Liver (tissue), 3 donors: ENCODE measurements around the gene CFAP45.

ENCODE experiments used
- HNF4A ChIP-seq, 2 donors: conservative IDR thresholded peaks; 2 replicates each; pipeline ENCODE4 v1.6.1; 2016; ENCODE audit warnings: antibody characterized with exemption in 2 of 2, mild to moderate bottlenecking in 2 of 2
- JUND ChIP-seq, 2 donors: IDR thresholded peaks; 2 replicates each; pipeline ENCODE4 v1.6.1; 2016; ENCODE audit warnings: antibody characterized with exemption in 2 of 2
- MAX ChIP-seq: IDR thresholded peaks from 2 replicates; pipeline ENCODE4 v1.6.1; 2016; ENCODE audit warnings: antibody characterized with exemption
- REST ChIP-seq: IDR thresholded peaks from 2 replicates; pipeline ENCODE4 v1.6.1; 2016; ENCODE audit warnings: antibody characterized with exemption, mild to moderate bottlenecking
- SP1 ChIP-seq: IDR thresholded peaks from 2 replicates; pipeline ENCODE4 v1.6.1; 2018; ENCODE audit warnings: antibody characterized with exemption, mild to moderate bottlenecking
- TAF1 ChIP-seq: conservative IDR thresholded peaks from 2 replicates; pipeline ENCODE4 v1.6.1; 2016; ENCODE audit warnings: antibody characterized with exemption, mild to moderate bottlenecking
- YY1 ChIP-seq: IDR thresholded peaks from 2 replicates; pipeline ENCODE4 v1.6.1; 2016; ENCODE audit warnings: antibody characterized with exemption, mild to moderate bottlenecking
- ZBTB33 ChIP-seq: IDR thresholded peaks from 2 replicates; pipeline ENCODE4 v1.6.1; 2016; ENCODE audit warnings: antibody characterized with exemption
- TF ChIP-seq, protein P1 (sequence below): fragments of 150-350 bp; IDR thresholded peaks from 2 replicates; pipeline ENCODE4 v1.5.1; 2017; ENCODE audit warnings: improper control_type of control experiment, low read depth, low read length; ENCODE audit not compliant: missing input control
- donor health status: healthy.
- donor health status: healthy.

DNA sequence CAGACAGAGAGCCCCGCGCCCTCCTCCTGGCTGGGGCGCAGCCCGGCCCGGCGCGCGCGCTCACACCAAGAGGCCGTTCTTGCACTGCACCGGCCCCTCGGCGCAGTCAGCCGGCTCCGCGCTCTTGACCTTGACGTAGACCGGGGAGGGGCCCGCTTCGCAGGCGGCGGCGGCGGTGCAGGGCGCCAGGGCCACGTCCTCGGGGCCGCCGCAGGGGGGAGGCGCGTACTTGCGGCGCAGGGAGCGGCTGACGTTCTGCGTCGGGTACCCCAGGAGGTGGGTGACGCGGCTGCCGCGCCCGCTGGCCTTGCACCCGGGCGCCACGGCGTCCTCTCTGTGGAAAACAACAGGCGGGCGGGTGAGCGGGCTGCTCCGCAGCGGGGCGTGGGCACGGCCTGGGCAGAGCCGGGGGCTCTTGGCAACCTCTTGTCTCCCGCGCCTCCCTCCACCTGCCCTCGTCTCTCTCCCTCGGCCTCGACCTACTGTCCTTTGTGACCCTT, 45.2 kb downstream of the CFAP45 start:
- TF ChIP-seq, protein P1, sequence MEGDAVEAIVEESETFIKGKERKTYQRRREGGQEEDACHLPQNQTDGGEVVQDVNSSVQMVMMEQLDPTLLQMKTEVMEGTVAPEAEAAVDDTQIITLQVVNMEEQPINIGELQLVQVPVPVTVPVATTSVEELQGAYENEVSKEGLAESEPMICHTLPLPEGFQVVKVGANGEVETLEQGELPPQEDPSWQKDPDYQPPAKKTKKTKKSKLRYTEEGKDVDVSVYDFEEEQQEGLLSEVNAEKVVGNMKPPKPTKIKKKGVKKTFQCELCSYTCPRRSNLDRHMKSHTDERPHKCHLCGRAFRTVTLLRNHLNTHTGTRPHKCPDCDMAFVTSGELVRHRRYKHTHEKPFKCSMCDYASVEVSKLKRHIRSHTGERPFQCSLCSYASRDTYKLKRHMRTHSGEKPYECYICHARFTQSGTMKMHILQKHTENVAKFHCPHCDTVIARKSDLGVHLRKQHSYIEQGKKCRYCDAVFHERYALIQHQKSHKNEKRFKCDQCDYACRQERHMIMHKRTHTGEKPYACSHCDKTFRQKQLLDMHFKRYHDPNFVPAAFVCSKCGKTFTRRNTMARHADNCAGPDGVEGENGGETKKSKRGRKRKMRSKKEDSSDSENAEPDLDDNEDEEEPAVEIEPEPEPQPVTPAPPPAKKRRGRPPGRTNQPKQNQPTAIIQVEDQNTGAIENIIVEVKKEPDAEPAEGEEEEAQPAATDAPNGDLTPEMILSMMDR = no peak
- TF ChIP-seq TAF1 (no peak), ZBTB33 (no peak), SP1 (no peak), REST (no peak), HNF4A (conservative IDR thresholded peaks at IDR 0.05) (no peak), MAX (no peak), YY1 (no peak), JUND (IDR thresholded peaks at IDR 0.05) (no peak)
